ENCODE data around the gene TCF7L1.

GRCh38 chr2:85248773-85249509 is 115.7 kb downstream of the TCF7L1 start:
- TF ChIP-seq CTCF (IDR thresholded peaks at IDR 0.05; ENCODE audit: insufficient read depth, low read depth, low read length) = no peak
- no peak for TF ChIP-seq EZH2 (IDR thresholded peaks at IDR 0.05; ENCODE audit: insufficient read depth, low read length)

Measured in astrocyte (in vitro differentiated cells and primary cell).